GM23338 (cell line): ENCODE results near the gene LCNL1.

ENCODE experiments used
- CREB1 ChIP-seq: fragments of 250-450 bp; sonication (Bioruptor Pico); IDR thresholded peaks from 2 replicates; pipeline ENCODE4 v1.5.0; 2020; ENCODE audit warnings: low read depth, mild to moderate bottlenecking, moderate library complexity
- CTCF ChIP-seq, 2 experiments: fragments of 200-600 bp in 1 of 2; sonication (generic) in 1 of 2; conservative IDR thresholded peaks; 2 replicates each; pipeline versions ENCODE4 v1.5.1 to v1.6.1; 2016 to 2017; ENCODE audit warnings: antibody characterized with exemption in 2 of 2, low read depth in 2 of 2, mild to moderate bottlenecking in 2 of 2, moderate library complexity in 1 of 2
- EZH2 ChIP-seq: fragments of 200-600 bp; sonication (generic); IDR thresholded peaks from one replicate; pipeline ENCODE4 v1.8.0; 2017; ENCODE audit warnings: antibody characterized with exemption, mild to moderate bottlenecking, low read depth; ENCODE audit not compliant: unreplicated experiment
- EZH2phosphoT487 ChIP-seq: fragments of 200-600 bp; sonication (generic); IDR thresholded peaks from one replicate; pipeline ENCODE4 v1.8.1; 2018; ENCODE audit warnings: antibody characterized with exemption; ENCODE audit not compliant: unreplicated experiment
- NANOG ChIP-seq: IDR thresholded peaks from 2 replicates; pipeline ENCODE4 v1.6.1; 2016; ENCODE audit warnings: antibody characterized with exemption, borderline replicate concordance
- POLR2AphosphoS5 ChIP-seq: IDR thresholded peaks from 2 replicates; pipeline ENCODE4 v1.6.1; 2016; ENCODE audit warnings: antibody characterized with exemption, low read depth
- REST ChIP-seq: IDR thresholded peaks from one replicate; pipeline ENCODE4 v1.6.1; 2018; ENCODE audit warnings: antibody characterized with exemption; ENCODE audit not compliant: unreplicated experiment
- STAT1 ChIP-seq: IDR thresholded peaks from one replicate; pipeline ENCODE4 v1.6.1; 2016; ENCODE audit warnings: antibody characterized with exemption; ENCODE audit not compliant: unreplicated experiment
- ZNF114 ChIP-seq: fragments of 250-450 bp; sonication (Bioruptor Pico); IDR thresholded peaks from 2 replicates; pipeline ENCODE4 v1.5.0; 2020; ENCODE audit warnings: mild to moderate bottlenecking, moderate library complexity

- TF ChIP-seq CTCF (conservative IDR thresholded peaks at IDR 0.05; ENCODE audit: low read depth in 2 of 2) (no peak), REST (no peak), EZH2phosphoT487 (no peak), POLR2AphosphoS5 (no peak), CREB1 (CRISPR knock-in tag) (no peak), EZH2 (no peak), STAT1 (no peak), ZNF114 (CRISPR knock-in tag) (no peak), NANOG (no peak)
These were observed 992 bp downstream of the LCNL1 start for GRCh38 chr9:136983656-136984314.
